Smooth muscle cell (in vitro differentiated cells): ENCODE data around the gene CDK17. TPM values are rescaled to one million over a fixed set of nuclear protein-coding genes. Genes with fewer than 3 reads are reported as not detected.

Experiments
- DNase-seq: peaks from one replicate; lab custom pipeline; 2025; ENCODE audit not compliant: unreplicated experiment; lab: John Stamatoyannopoulos, UW
- H2AFZ ChIP-seq: fragments of 200-600 bp; sonication (generic); 2 replicates; pipeline ENCODE4 v1.6.0; 2016; ENCODE audit warnings: antibody characterized with exemption, low read depth, mild to moderate bottlenecking
- H3F3A ChIP-seq: fragments of 200-600 bp; sonication (generic); 2 replicates; pipeline ENCODE4 v1.6.0; 2017; ENCODE audit warnings: antibody characterized with exemption, low read depth
- H3K27ac ChIP-seq: fragments of 200-600 bp; sonication (generic); 2 replicates; pipeline ENCODE4 v1.5.1; 2016; ENCODE audit warnings: low read depth, mild to moderate bottlenecking
- H3K27me3 ChIP-seq: fragments of 200-600 bp; sonication (generic); 2 replicates; pipeline ENCODE4 v1.6.1; 2016; ENCODE audit warnings: low read depth, mild to moderate bottlenecking
- H3K36me3 ChIP-seq: fragments of 200-600 bp; sonication (generic); 2 replicates; pipeline ENCODE4 v1.5.1; 2016; ENCODE audit warnings: low read depth
- H3K4me1 ChIP-seq: fragments of 200-600 bp; sonication (generic); 2 replicates; pipeline ENCODE4 v1.5.1; 2016; ENCODE audit warnings: low read depth
- H3K4me2 ChIP-seq: fragments of 200-600 bp; sonication (generic); 2 replicates; pipeline ENCODE4 v1.6.0; 2016; ENCODE audit warnings: mild to moderate bottlenecking
- H3K4me3 ChIP-seq: fragments of 200-600 bp; sonication (generic); 2 replicates; pipeline ENCODE4 v1.5.1; 2016; ENCODE audit warnings: mild to moderate bottlenecking
- H3K79me2 ChIP-seq: fragments of 200-600 bp; sonication (generic); 2 replicates; pipeline ENCODE4 v1.6.0; 2016; ENCODE audit warnings: low read depth, mild to moderate bottlenecking
- H3K9ac ChIP-seq: fragments of 200-600 bp; sonication (generic); 2 replicates; pipeline ENCODE4 v1.6.0; 2016; ENCODE audit warnings: low read depth
- H3K9me3 ChIP-seq: fragments of 200-600 bp; sonication (generic); replicated peaks from 2 replicates; pipeline ENCODE4 v1.5.1; 2016; ENCODE audit warnings: low read depth
- H4K20me1 ChIP-seq: fragments of 200-600 bp; sonication (generic); 2 replicates; pipeline ENCODE4 v1.6.0; 2016; ENCODE audit warnings: low read depth
- CTCF ChIP-seq: fragments of 200-600 bp; sonication (generic); IDR thresholded peaks from 2 replicates; pipeline ENCODE4 v1.5.1; 2017; ENCODE audit warnings: borderline replicate concordance, mild to moderate bottlenecking, antibody characterized with exemption; ENCODE audit not compliant: insufficient read depth, poor library complexity, severe bottlenecking
- WGBS: methylation state at CpG from one replicate; pipeline ENCODE4 v1.1.7; 2016; ENCODE audit warnings: low lambda C conversion rate; 5-methylcytosine and 5-hydroxymethylcytosine counted together
- polyA plus RNA-seq: library from polyadenylated mRNA; unstranded; fragments of >200 nt; fragmentation: Nextera tagmentation; extraction: Ambion mirVana; gene quantifications from 2 replicates; pipeline ENCODE4 v1.2.1, GENCODE V29; 2016
- total RNA-seq: library from RNA; depleted of rRNA; stranded (reverse); fragments of >200 nt; gene quantifications from 2 replicates; pipeline ENCODE4 v1.2.3, GENCODE V29; 2014

CDK17 gene
- total and polyA plus RNA-seq, 2 experiments from 2014 or later: 16.0 to 49.8 TPM

GRCh38 chr12:96365604-96366380, 34.4 kb downstream of the CDK17 start:
- WGBS: 71% methylated on average over 2 of the region's 2 CpGs
- no peak overlapping the region for H2AFZ ChIP-seq
- H3K36me3 ChIP-seq: no peaks in the 10 kb centered on the region
- no peaks in the 10 kb centered on the region for H3K27me3 ChIP-seq
- H3K27ac ChIP-seq: peak overlapping the region; percentile 4
- no peaks in the 10 kb centered on the region for H3F3A ChIP-seq
- no peak overlapping the region for H3K9ac ChIP-seq
- no peak overlapping the region for H3K4me3 ChIP-seq
- peaks cover 9% of the 10 kb centered on the region for H3K4me1 ChIP-seq
- no peak for TF ChIP-seq CTCF
- peaks cover 95% of the 10 kb centered on the region for H4K20me1 ChIP-seq
- H3K79me2 ChIP-seq: peaks cover 98% of the 10 kb centered on the region
- DNase-seq: no peak
- H3K4me2 ChIP-seq: no peak overlapping the region
- H3K9me3 ChIP-seq: no peaks in the 10 kb centered on the region

GRCh38 chr12:96364092-96364700, 36.0 kb downstream of the CDK17 start:
- Histone ChIP-seq H2AFZ (no peak overlapping the region), H3K4me1 (peaks cover 9% of the 10 kb centered on the region), H3K9ac (no peak overlapping the region), H3K4me3 (no peak overlapping the region), H4K20me1 (peaks cover 95% of the 10 kb centered on the region), H3K9me3 (no peaks in the 10 kb centered on the region), H3K27me3 (no peaks in the 10 kb centered on the region), H3F3A (no peaks in the 10 kb centered on the region), H3K36me3 (no peaks in the 10 kb centered on the region), H3K27ac (no peak overlapping the region), H3K79me2 (peaks cover 98% of the 10 kb centered on the region), H3K4me2 (no peak overlapping the region)
- TF ChIP-seq CTCF: no peak
- 97% methylated on average over 3 of the region's 3 CpGs for WGBS
- DNase-seq: no peak

GRCh38 chr12:96361074-96361473, 39.2 kb downstream of the CDK17 start:
- H3K4me2 ChIP-seq: no peak overlapping the region
- WGBS: 87% methylated on average over 4 of the region's 4 CpGs
- H4K20me1 ChIP-seq: peaks cover 97% of the 10 kb centered on the region

More at GRCh38 chr12:96361074-96361473, 39.2 kb downstream of the CDK17 start:
- Histone ChIP-seq H3K4me3 (no peak overlapping the region), H3K9ac (no peak overlapping the region), H3F3A (no peaks in the 10 kb centered on the region), H2AFZ (no peak overlapping the region), H3K27me3 (no peaks in the 10 kb centered on the region), H3K4me1 (peaks cover 9% of the 10 kb centered on the region), H3K9me3 (no peaks in the 10 kb centered on the region), H3K36me3 (no peaks in the 10 kb centered on the region), H3K79me2 (peaks cover 98% of the 10 kb centered on the region), H3K27ac (no peak overlapping the region)
- DNase-seq: no peak
- no peak for TF ChIP-seq CTCF
